IMR-90 (cell line): Measurements from ENCODE around the gene LYRM2. TPM values are rescaled to one million over a fixed set of nuclear protein-coding genes. Genes with fewer than 3 reads are reported as not detected.

Experiments used
- ATAC-seq: fragments of 200-7000 bp; cut with Tn5 transposase; 2 replicates; pipeline ENCODE4 v1.9.1; 2020; ENCODE audit warnings: low read depth, mild to moderate bottlenecking, moderate library complexity
- BruUV-seq: library from RNA; stranded (reverse); fragments of 400-500 nt; replicated peaks from 2 replicates; lab custom pipeline; 2021; lab: Mats Ljungman, UMichigan
- CTCF ChIA-PET: fragments of 300-600 bp; formaldehyde crosslinking; extraction: SDS; loops from one replicate; lab custom pipeline; 2021; ENCODE audit warnings: antibody characterized with exemption; lab: Yijun Ruan, JAX
- POLR2A ChIA-PET: fragments of 300-600 bp; sonication (Branson Sonifier 250); formaldehyde crosslinking; loops from one replicate; lab custom pipeline; 2022; ENCODE audit warnings: antibody characterized with exemption; ENCODE audit not compliant: unreplicated experiment; lab: Charles Lee
- DNase-seq: peaks from one replicate; pipeline ENCODE4 v3.0.0; 2013
- H2AFZ ChIP-seq: replicated peaks from 2 replicates; pipeline ENCODE3; 2013; ENCODE audit warnings: low read length, mild to moderate bottlenecking; ENCODE audit not compliant: poor library complexity
- H2AK5ac ChIP-seq: 2 replicates; pipeline ENCODE4 v1.6.1; 2013; ENCODE audit warnings: low read depth, low read length, inconsistent platforms
- H2AK9ac ChIP-seq: replicated peaks from 2 replicates; pipeline ENCODE3; 2013; ENCODE audit warnings: mild to moderate bottlenecking, low read depth, low read length, moderate library complexity; ENCODE audit not compliant: poor library complexity
- H2BK120ac ChIP-seq: 2 replicates; pipeline ENCODE4 v1.6.1; 2013; ENCODE audit warnings: low read depth, low read length, inconsistent platforms
- H2BK15ac ChIP-seq: 3 replicates; pipeline ENCODE4 v1.6.1; 2013; ENCODE audit warnings: low read depth, low read length, inconsistent platforms
- H2BK20ac ChIP-seq: 2 replicates; pipeline ENCODE4 v1.6.1; 2013; ENCODE audit warnings: low read depth, mild to moderate bottlenecking, inconsistent platforms, low read length, moderate library complexity
- H2BK5ac ChIP-seq: 2 replicates; pipeline ENCODE4 v1.6.1; 2013; ENCODE audit warnings: mild to moderate bottlenecking, low read depth, low read length, inconsistent platforms; ENCODE audit not compliant: poor library complexity, severe bottlenecking
- H3K14ac ChIP-seq: replicated peaks from 2 replicates; pipeline ENCODE4 v1.6.1; 2013; ENCODE audit warnings: low read depth, low read length, inconsistent platforms
- H3K18ac ChIP-seq: 2 replicates; pipeline ENCODE4 v1.6.1; 2013; ENCODE audit warnings: low read depth, low read length, control low read depth
- H3K23ac ChIP-seq: 2 replicates; pipeline ENCODE4 v1.6.1; 2013; ENCODE audit warnings: low read depth, low read length, inconsistent platforms
- H3K27ac ChIP-seq: 2 replicates; pipeline ENCODE4 v1.5.1; 2013; ENCODE audit warnings: mild to moderate bottlenecking, control low read depth, low read length; ENCODE audit not compliant: insufficient read depth
- H3K27me3 ChIP-seq: 2 replicates; pipeline ENCODE4 v1.6.1; 2013; ENCODE audit warnings: low read length; ENCODE audit not compliant: control insufficient read depth, insufficient read depth
- H3K36me3 ChIP-seq: 2 replicates; pipeline ENCODE4 v1.6.1; 2013; ENCODE audit warnings: low read length, mixed read lengths; ENCODE audit not compliant: control insufficient read depth, insufficient read depth
- H3K4ac ChIP-seq: 2 replicates; pipeline ENCODE4 v1.6.1; 2013; ENCODE audit warnings: low read depth, low read length, inconsistent platforms
- H3K4me1 ChIP-seq: 2 replicates; pipeline ENCODE4 v1.6.1; 2013; ENCODE audit warnings: low read length, mixed read lengths; ENCODE audit not compliant: control insufficient read depth, insufficient read depth
- H3K4me2 ChIP-seq: 2 replicates; pipeline ENCODE4 v1.6.1; 2013; ENCODE audit warnings: low read depth, mild to moderate bottlenecking, control low read depth, low read length, moderate library complexity
- H3K4me3 ChIP-seq: 2 replicates; pipeline ENCODE4 v1.5.1; 2013; ENCODE audit warnings: low read depth, mild to moderate bottlenecking, control low read depth, low read length, moderate library complexity; ENCODE audit not compliant: insufficient read depth
- H3K56ac ChIP-seq: 2 replicates; pipeline ENCODE4 v1.6.1; 2013; ENCODE audit warnings: low read length, inconsistent platforms; ENCODE audit not compliant: insufficient read depth; ENCODE audit errors: extremely low read depth
- H3K79me1 ChIP-seq, 2 experiments: 2 replicates each; pipeline ENCODE4 v1.6.1; 2013; ENCODE audit warnings: low read length in 2 of 2, inconsistent platforms in 1 of 2, low read depth in 1 of 2
- H3K9ac ChIP-seq: 2 replicates; pipeline ENCODE4 v1.6.1; 2013; ENCODE audit warnings: low read depth, low read length, control low read depth
- H3K9me1 ChIP-seq: 2 replicates; pipeline ENCODE4 v1.6.1; 2013; ENCODE audit warnings: low read length, inconsistent platforms; ENCODE audit not compliant: insufficient read depth
- H3K9me3 ChIP-seq: 2 replicates; pipeline ENCODE4 v1.6.1; 2013; ENCODE audit warnings: low read length; ENCODE audit not compliant: control insufficient read depth, insufficient read depth
- H4K20me1 ChIP-seq: 2 replicates; pipeline ENCODE4 v1.6.1; 2013; ENCODE audit warnings: low read length, inconsistent platforms; ENCODE audit not compliant: insufficient read depth
- H4K5ac ChIP-seq: 2 replicates; pipeline ENCODE4 v1.6.1; 2013; ENCODE audit warnings: mild to moderate bottlenecking, low read depth, low read length, control low read depth
- H4K8ac ChIP-seq, 2 experiments: 2 replicates each; pipeline ENCODE4 v1.6.1; 2013; ENCODE audit warnings: low read depth in 2 of 2, low read length in 2 of 2, control low read depth in 1 of 2, inconsistent platforms in 1 of 2
- H4K91ac ChIP-seq: 2 replicates; pipeline ENCODE4 v1.6.1; 2013; ENCODE audit warnings: low read depth, low read length, inconsistent platforms; ENCODE audit not compliant: insufficient read depth
- BHLHE40 ChIP-seq: fragments of 150-350 bp; IDR thresholded peaks from 2 replicates; pipeline ENCODE4 v1.6.1; 2016; ENCODE audit warnings: mild to moderate bottlenecking, low read depth, low read length
- CEBPB ChIP-seq: IDR thresholded peaks from 2 replicates; pipeline ENCODE4 v1.6.1; 2012; ENCODE audit warnings: low read depth, low read length, improper control_type of control experiment
- CHD1 ChIP-seq: IDR thresholded peaks from 2 replicates; pipeline ENCODE4 v1.6.1; 2012; ENCODE audit warnings: low read depth, low read length, improper control_type of control experiment
- FOS ChIP-seq: fragments of 150-350 bp; IDR thresholded peaks from 2 replicates; pipeline ENCODE4 v1.6.1; 2016; ENCODE audit warnings: low read depth, low read length
- MAFK ChIP-seq: IDR thresholded peaks from 2 replicates; pipeline ENCODE4 v1.6.1; 2012; ENCODE audit warnings: low read depth, low read length, improper control_type of control experiment
- MAZ ChIP-seq: IDR thresholded peaks from 2 replicates; pipeline ENCODE4 v1.6.1; 2012; ENCODE audit warnings: low read depth, mild to moderate bottlenecking, low read length, improper control_type of control experiment, moderate library complexity, borderline replicate concordance
- MXI1 ChIP-seq: IDR thresholded peaks from 2 replicates; pipeline ENCODE4 v1.6.1; 2012; ENCODE audit warnings: low read depth, mild to moderate bottlenecking, low read length, moderate library complexity, borderline replicate concordance
- RAD21 ChIP-seq: IDR thresholded peaks from 2 replicates; pipeline ENCODE4 v1.6.1; 2012; ENCODE audit warnings: low read length, improper control_type of control experiment
- RCOR1 ChIP-seq: IDR thresholded peaks from 2 replicates; pipeline ENCODE4 v1.6.1; 2012; ENCODE audit warnings: mild to moderate bottlenecking, low read length, improper control_type of control experiment; ENCODE audit not compliant: insufficient replicate concordance
- RFX5 ChIP-seq: IDR thresholded peaks from 2 replicates; pipeline ENCODE4 v1.8.0; 2012; ENCODE audit warnings: low read depth, mild to moderate bottlenecking, low read length, moderate library complexity
- WGBS, 2 experiments: methylation state at CpG; one replicate each; pipeline versions ENCODE4 v1.1.5 to v1.1.7; 2013; ENCODE audit warnings: missing lambda C conversion rate in 2 of 2; ENCODE audit not compliant: insufficient read length in 1 of 2; ENCODE audit errors: extremely low coverage in 2 of 2; 5-methylcytosine and 5-hydroxymethylcytosine counted together
- dilution Hi-C: fragments of 300-500 bp; cut with HindIII; formaldehyde crosslinking; loops from one replicate; pipeline ENCODE4 v1.14.3; 2018; ENCODE audit warnings: low sequenced_read_pairs; ENCODE audit not compliant: unreplicated experiment
- in situ Hi-C: fragments of 300-500 bp; cut with MboI; formaldehyde crosslinking; loops from 3 replicates; pipeline ENCODE4 v1.14.3; 2019; ENCODE audit warnings: low sequenced_read_pairs, inconsistent platforms, mixed read lengths
- intact Hi-C: fragments of 100-400 bp; cut with micrococcal nuclease; formaldehyde crosslinking; loops from 2 replicates; pipeline ENCODE4 v1.10.0; 2022
- polyA plus RNA-seq, 3 experiments: library from polyadenylated mRNA; depleted of rRNA; stranded (reverse); fragments of >200 nt; gene quantifications; 2 replicates each; pipeline ENCODE4 v1.2.3, GENCODE V29; 2012; ENCODE audit warnings: low replicate concordance in 1 of 3
- total RNA-seq: library from RNA; depleted of rRNA; stranded (reverse); fragments of >200 nt; gene quantifications from 2 replicates; pipeline ENCODE4 v1.2.3, GENCODE V29; 2012
- TF ChIP-seq, protein P1 (sequence below): conservative IDR thresholded peaks from 2 replicates; pipeline ENCODE4 v1.5.1; 2012; ENCODE audit warnings: mild to moderate bottlenecking, low read depth, low read length, improper control_type of control experiment
- TF ChIP-seq, protein P2 (sequence below): fragments of 150-350 bp; IDR thresholded peaks from 2 replicates; pipeline ENCODE4 v1.6.1; 2017; ENCODE audit warnings: mild to moderate bottlenecking, antibody characterized with exemption, low read length, low read depth

The LYRM2 gene
- total and polyA plus RNA-seq, 2 of the 4 experiments (the other 2 are of a cell fraction), result 14.0 to 24.0 TPM

DNA sequence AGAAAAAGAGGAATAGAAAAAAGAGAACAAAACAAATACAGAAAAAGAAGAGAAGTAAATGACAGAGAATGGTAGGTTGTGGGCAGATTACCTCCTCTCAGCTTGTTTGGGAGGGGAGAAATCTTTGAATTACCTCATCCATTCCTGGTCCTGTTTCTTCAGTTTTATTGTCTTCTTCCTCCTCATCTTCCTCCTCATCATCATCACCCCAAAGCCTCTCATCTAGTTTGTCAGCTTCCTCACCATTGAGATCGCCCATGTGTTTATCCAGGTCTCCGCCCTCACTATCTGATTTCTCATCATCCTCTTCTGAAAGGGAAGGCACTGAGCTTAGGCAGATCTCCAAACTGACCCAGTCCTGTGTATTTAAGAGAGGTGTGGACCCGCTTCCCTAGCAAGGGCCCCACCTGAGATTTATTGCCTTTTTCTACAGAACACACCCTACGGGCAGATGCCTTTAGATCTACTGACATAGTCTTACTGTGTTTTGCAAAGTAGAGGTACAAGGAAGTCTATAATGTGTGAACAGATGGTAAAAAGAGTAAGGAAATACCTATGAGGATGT lies 24.2 kb upstream of the LYRM2 start:
- ChIA-PET CTCF (no interaction called here), POLR2A (no interaction called here)
- H3K27ac ChIP-seq, result no peak overlapping the region
- H2AK9ac ChIP-seq, result no peak overlapping the region
- H3K4me1 ChIP-seq, result no peaks in the 10 kb centered on the region
- H3K56ac ChIP-seq, result no peak overlapping the region
- intact Hi-C loops (no loop called here), dilution Hi-C loops (no loop called here), in situ Hi-C loops (no loop called here)
- H3K18ac ChIP-seq, result no peak overlapping the region
- TF ChIP-seq, protein P1, sequence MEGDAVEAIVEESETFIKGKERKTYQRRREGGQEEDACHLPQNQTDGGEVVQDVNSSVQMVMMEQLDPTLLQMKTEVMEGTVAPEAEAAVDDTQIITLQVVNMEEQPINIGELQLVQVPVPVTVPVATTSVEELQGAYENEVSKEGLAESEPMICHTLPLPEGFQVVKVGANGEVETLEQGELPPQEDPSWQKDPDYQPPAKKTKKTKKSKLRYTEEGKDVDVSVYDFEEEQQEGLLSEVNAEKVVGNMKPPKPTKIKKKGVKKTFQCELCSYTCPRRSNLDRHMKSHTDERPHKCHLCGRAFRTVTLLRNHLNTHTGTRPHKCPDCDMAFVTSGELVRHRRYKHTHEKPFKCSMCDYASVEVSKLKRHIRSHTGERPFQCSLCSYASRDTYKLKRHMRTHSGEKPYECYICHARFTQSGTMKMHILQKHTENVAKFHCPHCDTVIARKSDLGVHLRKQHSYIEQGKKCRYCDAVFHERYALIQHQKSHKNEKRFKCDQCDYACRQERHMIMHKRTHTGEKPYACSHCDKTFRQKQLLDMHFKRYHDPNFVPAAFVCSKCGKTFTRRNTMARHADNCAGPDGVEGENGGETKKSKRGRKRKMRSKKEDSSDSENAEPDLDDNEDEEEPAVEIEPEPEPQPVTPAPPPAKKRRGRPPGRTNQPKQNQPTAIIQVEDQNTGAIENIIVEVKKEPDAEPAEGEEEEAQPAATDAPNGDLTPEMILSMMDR, result no peak
- TF ChIP-seq CEBPB (no peak), BHLHE40 (no peak), MAZ (no peak), FOS (no peak), RAD21 (no peak), RFX5 (no peak), RCOR1 (no peak), CHD1 (no peak), MXI1 (no peak), MAFK (no peak)
- TF ChIP-seq, protein P2, sequence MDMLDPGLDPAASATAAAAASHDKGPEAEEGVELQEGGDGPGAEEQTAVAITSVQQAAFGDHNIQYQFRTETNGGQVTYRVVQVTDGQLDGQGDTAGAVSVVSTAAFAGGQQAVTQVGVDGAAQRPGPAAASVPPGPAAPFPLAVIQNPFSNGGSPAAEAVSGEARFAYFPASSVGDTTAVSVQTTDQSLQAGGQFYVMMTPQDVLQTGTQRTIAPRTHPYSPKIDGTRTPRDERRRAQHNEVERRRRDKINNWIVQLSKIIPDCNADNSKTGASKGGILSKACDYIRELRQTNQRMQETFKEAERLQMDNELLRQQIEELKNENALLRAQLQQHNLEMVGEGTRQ, result no peak
- H3K9ac ChIP-seq, result no peak overlapping the region
- no peak overlapping the region for H2AFZ ChIP-seq
- H2AK5ac ChIP-seq, result no peak overlapping the region
- no peak overlapping the region for H3K4ac ChIP-seq
- H2BK15ac ChIP-seq, result no peak overlapping the region
- no peaks in the 10 kb centered on the region for H3K27me3 ChIP-seq
- 0 out of 2 replicates have a peak, but pooled peaks cover 3% of the 10 kb centered on the region for H3K9me1 ChIP-seq
- no peak overlapping the region for H4K8ac ChIP-seq
- H3K79me1 ChIP-seq, result no peaks in the 10 kb centered on the region
- H3K36me3 ChIP-seq, result peaks cover 31% of the 10 kb centered on the region
- ATAC-seq (no peak), DNase-seq (no peak)
- no TSS peak for BruUV-seq
- WGBS, 2 experiments, result no CpG with 5 or more reads among the region's 4 CpGs
- H2BK20ac ChIP-seq, result no peak overlapping the region
- H3K4me3 ChIP-seq, result no peak overlapping the region
- H4K20me1 ChIP-seq, result no peaks in the 10 kb centered on the region
- no peak overlapping the region for H4K5ac ChIP-seq
- H2BK120ac ChIP-seq, result no peak overlapping the region
- no peak overlapping the region for H3K4me2 ChIP-seq
- no peak overlapping the region for H2BK5ac ChIP-seq
- H3K9me3 ChIP-seq, result no peaks in the 10 kb centered on the region
- H4K91ac ChIP-seq, result no peak overlapping the region
- H3K23ac ChIP-seq, result no peak overlapping the region
- no peak overlapping the region for H3K14ac ChIP-seq
